Measurements from ENCODE around the gene TMEM52B. TPM values are rescaled to one million over a fixed set of nuclear protein-coding genes. Genes with fewer than 3 reads are reported as not detected.

The TMEM52B gene
- total RNA-seq = not detected in 2 replicates

GRCh38 chr12:10178821-10179220 is at the start of gene TMEM52B:
Gene TMEM52B, plus strand, starts transcription at chr12:10179032. Its CDS starts 543 bp downstream, at chr12:10179575.

DNA sequence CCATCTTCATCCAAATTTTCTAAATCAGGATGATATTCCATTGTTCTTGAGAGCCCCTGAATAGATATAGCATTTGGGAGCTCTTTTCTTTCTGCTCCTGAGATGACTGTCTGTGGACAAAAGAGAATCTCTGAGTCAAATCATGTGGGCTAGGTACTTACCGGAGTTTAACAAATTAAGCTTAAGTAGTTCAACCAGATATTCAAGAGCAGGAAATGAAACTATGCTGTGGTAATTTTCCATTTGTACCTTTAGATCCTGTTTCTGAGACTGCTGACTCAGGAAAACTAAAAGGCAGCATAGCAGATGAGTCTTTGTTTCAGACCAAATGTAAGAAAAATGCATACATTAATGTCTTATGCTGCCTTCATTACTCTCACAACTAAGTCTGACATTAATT is 48.8 kb upstream of the TMEM52B start, which contains the start of gene CLEC7A:
Gene CLEC7A, minus strand, starts transcription at position 158 of the 400 bp plus-strand sequence. Its CDS starts 117 bp downstream, at position 41.

GRCh38 chr12:10171973-10172728 is 6.7 kb upstream of the TMEM52B start, which contains the start of gene OLR1:
Gene OLR1, minus strand, starts transcription at chr12:10172132. Its CDS starts 55 bp downstream, at chr12:10172077.

DNA sequence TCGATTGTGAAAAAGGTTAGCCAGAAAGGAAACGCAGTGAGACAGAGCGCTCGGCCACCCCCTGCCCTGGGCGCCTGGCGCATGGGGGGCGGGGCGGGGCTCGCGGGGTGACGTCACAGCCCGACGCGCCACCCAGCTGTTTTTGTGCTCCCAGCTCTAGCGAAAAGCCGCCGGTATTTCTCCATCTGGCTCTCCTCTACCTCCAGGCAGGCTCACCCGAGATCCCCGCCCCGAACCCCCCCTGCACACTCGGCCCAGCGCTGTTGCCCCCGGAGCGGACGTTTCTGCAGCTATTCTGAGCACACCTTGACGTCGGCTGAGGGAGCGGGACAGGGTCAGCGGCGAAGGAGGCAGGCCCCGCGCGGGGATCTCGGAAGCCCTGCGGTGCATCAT is 33.9 kb downstream of the TMEM52B start, which contains the start of gene GABARAPL1:
Gene GABARAPL1, plus strand, starts transcription at position 139 of the 393 bp plus-strand sequence. Its CDS starts 253 bp downstream, at position 392.

Other genes with a start within 250 kb of the TMEM52B start
- gene CLEC2A, start 246.7 kb upstream of the TMEM52B start, total RNA-seq = not detected in 2 replicates
- gene CLEC12A, start 207.6 kb upstream of the TMEM52B start, total RNA-seq = 0.65 TPM in 1 of 2 replicates, not detected in the other
- gene CLEC1B, start 179.9 kb upstream of the TMEM52B start, total RNA-seq = not detected in 2 replicates
- under 0.01 TPM in 1 of 2 replicates, not detected in the other for gene CLEC12B, start 168.4 kb upstream of the TMEM52B start, total RNA-seq
- gene CLEC9A, start 148.3 kb upstream of the TMEM52B start, total RNA-seq = not detected in 2 replicates
- gene CLEC1A, start 80.0 kb upstream of the TMEM52B start, total RNA-seq = 0.16 and 0.85 TPM in 2 replicates
- gene CLEC7A, start 48.8 kb upstream of the TMEM52B start, total RNA-seq = not detected in 2 replicates
- 0.24 and 0.49 TPM in 2 replicates for gene OLR1, start 6.9 kb upstream of the TMEM52B start, total RNA-seq
- 49.1 and 58.6 TPM in 2 replicates for gene GABARAPL1, start 33.8 kb downstream of the TMEM52B start, total RNA-seq
- 0.49 TPM in 1 of 2 replicates, not detected in the other for gene KLRD1, start 128.8 kb downstream of the TMEM52B start, total RNA-seq
- 0.16 TPM in 1 of 2 replicates, not detected in the other for gene KLRK1, start 211.0 kb downstream of the TMEM52B start, total RNA-seq
- gene KLRC4, start 230.7 kb downstream of the TMEM52B start, total RNA-seq = not detected in 2 replicates
- not detected in 2 replicates for gene KLRC3, start 241.6 kb downstream of the TMEM52B start, total RNA-seq